ENCODE data around the gene UTS2R. TPM values are rescaled to one million over a fixed set of nuclear protein-coding genes. Genes with fewer than 3 reads are reported as not detected.
"Not testable (repeated sequence)": the region's sequence is repeated elsewhere in the genome, so short reads cannot be mapped to it uniquely, and the experiment has no call there.

The UTS2R gene
- total and polyA plus RNA-seq, 3 donors from 2014 or later, result 0.32 to 28.1 (median 3.8) TPM

- intact Hi-C loops (cut with DNase I; ENCODE audit: low total_unique reads), result no loop called here
- TF ChIP-seq POLR2A (IDR thresholded peaks at IDR 0.05) (no peak), CTCF (IDR thresholded peaks at IDR 0.05) (no peak)
- Histone ChIP-seq H3K36me3 (ENCODE audit: low read depth, missing control alignments) (no peaks in the 10 kb centered on the region), H3K27me3 (no peaks in the 10 kb centered on the region), H3K27ac (no peak overlapping the region), H3K9me3 (no peaks in the 10 kb centered on the region), H3K4me3 (no peak overlapping the region), H3K4me1 (no peaks in the 10 kb centered on the region)
- 82 to 86% methylated on average over 12 to 16 of the region's 16 CpGs for WGBS, 2 donors
- no peak for DNase-seq
Observed at GRCh38 chr17:82376042-82376730, 4.6 kb downstream of the UTS2R start.

GRCh38 chr17:82377294-82377693, 5.7 kb downstream of the UTS2R start:
- H3K4me1 ChIP-seq; H3K4me3 ChIP-seq; DNase-seq; intact Hi-C loops (cut with DNase I; ENCODE audit: low total_unique reads); H3K27ac ChIP-seq; H3K27me3 ChIP-seq; H3K9me3 ChIP-seq; H3K36me3 ChIP-seq (ENCODE audit: low read depth, missing control alignments): not testable (repeated sequence)
- WGBS, 2 donors, result 60 to 73% methylated on average over 3 of the region's 5 CpGs

GRCh38 chr17:82377924-82378740, 6.6 kb downstream of the UTS2R start:
- H3K27ac ChIP-seq, result no peak overlapping the region
- H3K4me1 ChIP-seq, result no peaks in the 10 kb centered on the region
- no peak for DNase-seq
- H3K9me3 ChIP-seq, result no peaks in the 10 kb centered on the region
- 76 to 87% methylated on average over 27 to 31 of the region's 31 CpGs for WGBS, 2 donors
- H3K4me3 ChIP-seq, result no peak overlapping the region
- no peaks in the 10 kb centered on the region for H3K36me3 ChIP-seq (ENCODE audit: low read depth, missing control alignments)
- TF ChIP-seq POLR2A (IDR thresholded peaks at IDR 0.05) (no peak), CTCF (IDR thresholded peaks at IDR 0.05) (no peak)
- intact Hi-C loops (cut with DNase I; ENCODE audit: low total_unique reads), result no loop called here
- no peaks in the 10 kb centered on the region for H3K27me3 ChIP-seq

GRCh38 chr17:82378741-82379021, 7.1 kb downstream of the UTS2R start:
- Histone ChIP-seq H3K36me3 (ENCODE audit: low read depth, missing control alignments) (no peaks in the 10 kb centered on the region), H3K27me3 (no peaks in the 10 kb centered on the region), H3K4me1 (no peaks in the 10 kb centered on the region), H3K4me3 (no peak overlapping the region), H3K27ac (no peak overlapping the region), H3K9me3 (no peaks in the 10 kb centered on the region)
- intact Hi-C loops (cut with DNase I; ENCODE audit: low total_unique reads), result no loop called here
- TF ChIP-seq POLR2A (IDR thresholded peaks at IDR 0.05) (no peak), CTCF (IDR thresholded peaks at IDR 0.05) (no peak)
- 80 to 84% methylated on average over 9 to 10 of the region's 10 CpGs for WGBS, 2 donors
- no peak for DNase-seq

- intact Hi-C loops (cut with DNase I; ENCODE audit: low total_unique reads), result loop anchor here (5.0 kb wide), 1 partner anchor 631 kb away; no protein-coding TSS in a partner anchor
Observed at GRCh38 chr17:82380860-82381702, 9.5 kb downstream of the UTS2R start.

GRCh38 chr17:82381703-82382009, 10.1 kb downstream of the UTS2R start:
- H3K27me3 ChIP-seq, result not testable (repeated sequence)
- WGBS, 2 donors, result 67 to 81% methylated on average over 10 of the region's 10 CpGs

More at GRCh38 chr17:82380860-82381702, 9.5 kb downstream of the UTS2R start:
- no peak overlapping the region for H3K4me3 ChIP-seq
- peaks cover 12% of the 10 kb centered on the region for H3K4me1 ChIP-seq
- WGBS, 2 donors, result 59 to 69% methylated on average over 23 of the region's 23 CpGs
- TF ChIP-seq POLR2A (IDR thresholded peaks at IDR 0.05), result no peak
- H3K27ac ChIP-seq, result no peak overlapping the region
- H3K27me3 ChIP-seq, result no peaks in the 10 kb centered on the region
- no peaks in the 10 kb centered on the region for H3K36me3 ChIP-seq (ENCODE audit: low read depth, missing control alignments)
- no peak for DNase-seq
- H3K9me3 ChIP-seq, result no peaks in the 10 kb centered on the region

GRCh38 chr17:82382220-82382932, 10.8 kb downstream of the UTS2R start:
- H3K36me3 ChIP-seq (ENCODE audit: low read depth, missing control alignments), result not testable (repeated sequence)
- 89 to 90% methylated on average over 21 of the region's 21 CpGs for WGBS, 2 donors

More at GRCh38 chr17:82381703-82382009, 10.1 kb downstream of the UTS2R start:
- H3K4me1 ChIP-seq, result peaks cover 16% of the 10 kb centered on the region
- H3K36me3 ChIP-seq (ENCODE audit: low read depth, missing control alignments); H3K27ac ChIP-seq; H3K4me3 ChIP-seq; DNase-seq; H3K9me3 ChIP-seq: not testable (repeated sequence)
- intact Hi-C loops (cut with DNase I; ENCODE audit: low total_unique reads), result loop anchor here (5.0 kb wide), 1 partner anchor 631 kb away; no protein-coding TSS in a partner anchor

More at GRCh38 chr17:82382220-82382932, 10.8 kb downstream of the UTS2R start:
- not testable (repeated sequence) for H3K4me3 ChIP-seq, DNase-seq, H3K27me3 ChIP-seq, H3K27ac ChIP-seq, H3K9me3 ChIP-seq
- intact Hi-C loops (cut with DNase I; ENCODE audit: low total_unique reads), result loop anchor here (5.0 kb wide), 1 partner anchor 630 kb away; no protein-coding TSS in a partner anchor
- H3K4me1 ChIP-seq, result peaks cover 16% of the 10 kb centered on the region
